ENCODE measurements around the gene ITGAL. TPM values are rescaled to one million over a fixed set of nuclear protein-coding genes. Genes with fewer than 3 reads are reported as not detected.
A peak's percentile ranks its signal among the peaks of the same experiment; 100 is the strongest.

ITGAL gene
- total and polyA plus RNA-seq, 2 of the 13 experiments (the other 11 are each of a cell fraction or from before 2014, with no cell fraction given) = 0.86 to 1.2 TPM

GRCh38 chr16:30557957-30558788 lies 85.6 kb downstream of the ITGAL start, which contains the start of gene ZNF764 (continued):
- TF ChIP-seq DNMT1 (CRISPR knock-in tag; IDR thresholded peaks at IDR 0.05) (peak; percentile 90; the same call in 1 of the 2 replicates), MED8 (CRISPR knock-in tag; IDR thresholded peaks at IDR 0.05; ENCODE audit: insufficient replicate concordance) (peak; percentile 86), HHEX (CRISPR knock-in tag; IDR thresholded peaks at IDR 0.05) (0 out of 2 replicates have a peak, but pooled peaks have one; percentile 14), ZNF232 (CRISPR knock-in tag; IDR thresholded peaks at IDR 0.05; ENCODE audit: borderline replicate concordance) (peak; percentile 40), NR3C1 (CRISPR knock-in tag; IDR thresholded peaks at IDR 0.05) (no peak), HCFC1 (IDR thresholded peaks at IDR 0.05; ENCODE audit: low read depth, low read length) (peak; percentile 77; the same call in 1 of the 2 replicates), SCMH1 (CRISPR knock-in tag; IDR thresholded peaks at IDR 0.05; ENCODE audit: borderline replicate concordance) (no peak), PATZ1 (CRISPR knock-in tag; IDR thresholded peaks at IDR 0.05) (peak; percentile 46; the same call in 1 of the 2 replicates), SALL1 (CRISPR knock-in tag; IDR thresholded peaks at IDR 0.05) (peak; percentile 65), ASH2L (IDR thresholded peaks at IDR 0.05; ENCODE audit: insufficient read length, low read depth, low read length) (peak; percentile 89), ZXDC (CRISPR knock-in tag; IDR thresholded peaks at IDR 0.05) (no peak; the same call in 1 of the 2 replicates), TAF15 (IDR thresholded peaks at IDR 0.05; ENCODE audit: low read depth, low read length, poor library complexity, severe bottlenecking) (peak; percentile 51), ATF1 (CRISPR knock-in tag; IDR thresholded peaks at IDR 0.05) (peak; percentile 79), ERF (CRISPR knock-in tag; IDR thresholded peaks at IDR 0.05) (peak; percentile 86; the same call in 1 of the 2 replicates), ZNF766 (CRISPR knock-in tag; IDR thresholded peaks at IDR 0.05; ENCODE audit: borderline replicate concordance) (no peak; the same call in 1 of the 2 replicates), KLF9 (CRISPR knock-in tag; IDR thresholded peaks at IDR 0.05; ENCODE audit: low read depth) (no peak; the same call in 1 of the 2 replicates), EEA1 (CRISPR knock-in tag; IDR thresholded peaks at IDR 0.05; ENCODE audit: borderline replicate concordance) (peak; percentile 39; the same call in 1 of the 2 replicates)
- TF ChIP-seq, protein P1, sequence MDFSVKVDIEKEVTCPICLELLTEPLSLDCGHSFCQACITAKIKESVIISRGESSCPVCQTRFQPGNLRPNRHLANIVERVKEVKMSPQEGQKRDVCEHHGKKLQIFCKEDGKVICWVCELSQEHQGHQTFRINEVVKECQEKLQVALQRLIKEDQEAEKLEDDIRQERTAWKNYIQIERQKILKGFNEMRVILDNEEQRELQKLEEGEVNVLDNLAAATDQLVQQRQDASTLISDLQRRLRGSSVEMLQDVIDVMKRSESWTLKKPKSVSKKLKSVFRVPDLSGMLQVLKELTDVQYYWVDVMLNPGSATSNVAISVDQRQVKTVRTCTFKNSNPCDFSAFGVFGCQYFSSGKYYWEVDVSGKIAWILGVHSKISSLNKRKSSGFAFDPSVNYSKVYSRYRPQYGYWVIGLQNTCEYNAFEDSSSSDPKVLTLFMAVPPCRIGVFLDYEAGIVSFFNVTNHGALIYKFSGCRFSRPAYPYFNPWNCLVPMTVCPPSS (IDR thresholded peaks at IDR 0.05) = no peak
- TF ChIP-seq, protein P2, sequence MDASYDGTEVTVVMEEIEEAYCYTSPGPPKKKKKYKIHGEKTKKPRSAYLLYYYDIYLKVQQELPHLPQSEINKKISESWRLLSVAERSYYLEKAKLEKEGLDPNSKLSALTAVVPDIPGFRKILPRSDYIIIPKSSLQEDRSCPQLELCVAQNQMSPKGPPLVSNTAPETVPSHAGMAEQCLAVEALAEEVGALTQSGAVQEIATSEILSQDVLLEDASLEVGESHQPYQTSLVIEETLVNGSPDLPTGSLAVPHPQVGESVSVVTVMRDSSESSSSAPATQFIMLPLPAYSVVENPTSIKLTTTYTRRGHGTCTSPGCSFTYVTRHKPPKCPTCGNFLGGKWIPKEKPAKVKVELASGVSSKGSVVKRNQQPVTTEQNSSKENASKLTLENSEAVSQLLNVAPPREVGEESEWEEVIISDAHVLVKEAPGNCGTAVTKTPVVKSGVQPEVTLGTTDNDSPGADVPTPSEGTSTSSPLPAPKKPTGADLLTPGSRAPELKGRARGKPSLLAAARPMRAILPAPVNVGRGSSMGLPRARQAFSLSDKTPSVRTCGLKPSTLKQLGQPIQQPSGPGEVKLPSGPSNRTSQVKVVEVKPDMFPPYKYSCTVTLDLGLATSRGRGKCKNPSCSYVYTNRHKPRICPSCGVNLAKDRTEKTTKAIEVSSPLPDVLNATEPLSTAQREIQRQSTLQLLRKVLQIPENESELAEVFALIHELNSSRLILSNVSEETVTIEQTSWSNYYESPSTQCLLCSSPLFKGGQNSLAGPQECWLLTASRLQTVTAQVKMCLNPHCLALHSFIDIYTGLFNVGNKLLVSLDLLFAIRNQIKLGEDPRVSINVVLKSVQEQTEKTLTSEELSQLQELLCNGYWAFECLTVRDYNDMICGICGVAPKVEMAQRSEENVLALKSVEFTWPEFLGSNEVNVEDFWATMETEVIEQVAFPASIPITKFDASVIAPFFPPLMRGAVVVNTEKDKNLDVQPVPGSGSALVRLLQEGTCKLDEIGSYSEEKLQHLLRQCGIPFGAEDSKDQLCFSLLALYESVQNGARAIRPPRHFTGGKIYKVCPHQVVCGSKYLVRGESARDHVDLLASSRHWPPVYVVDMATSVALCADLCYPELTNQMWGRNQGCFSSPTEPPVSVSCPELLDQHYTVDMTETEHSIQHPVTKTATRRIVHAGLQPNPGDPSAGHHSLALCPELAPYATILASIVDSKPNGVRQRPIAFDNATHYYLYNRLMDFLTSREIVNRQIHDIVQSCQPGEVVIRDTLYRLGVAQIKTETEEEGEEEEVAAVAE (CRISPR knock-in tag; IDR thresholded peaks at IDR 0.05; ENCODE audit: borderline replicate concordance) = peak; percentile 98
